ENCODE measurements around the gene TTC24.
"Not testable (repeated sequence)": the region's sequence is repeated elsewhere in the genome, so short reads cannot be mapped to it uniquely, and the experiment has no call there.

The TTC24 gene

DNA sequence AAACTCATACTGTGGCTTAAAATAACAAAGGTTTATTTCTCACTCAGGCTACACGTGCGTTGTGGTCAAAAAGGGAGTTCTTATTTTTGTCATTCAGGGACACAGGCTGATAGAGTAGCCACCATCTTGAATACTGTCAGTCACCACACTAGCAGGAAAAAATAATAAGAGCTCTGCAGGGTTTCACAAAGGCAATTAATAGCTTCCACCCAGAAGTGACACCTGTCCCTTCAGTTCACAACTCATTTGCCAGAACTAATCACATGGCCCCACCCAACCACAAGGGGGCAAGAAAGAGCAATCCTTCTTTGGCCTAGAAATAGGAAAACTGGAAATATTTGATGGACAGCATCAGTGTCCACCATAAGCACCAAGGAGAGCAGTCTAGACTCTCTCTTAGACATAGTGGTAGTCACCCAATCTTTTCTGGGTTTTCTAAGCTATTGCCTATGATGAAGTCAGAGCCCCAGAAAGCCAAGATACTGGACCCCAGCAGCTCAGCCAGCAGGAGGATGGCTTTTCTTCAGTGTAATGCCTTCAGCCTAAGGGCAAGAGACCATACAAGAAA lies 47.9 kb downstream of the TTC24 start:
- FAIRE-seq, result peak; percentile 72

DNA sequence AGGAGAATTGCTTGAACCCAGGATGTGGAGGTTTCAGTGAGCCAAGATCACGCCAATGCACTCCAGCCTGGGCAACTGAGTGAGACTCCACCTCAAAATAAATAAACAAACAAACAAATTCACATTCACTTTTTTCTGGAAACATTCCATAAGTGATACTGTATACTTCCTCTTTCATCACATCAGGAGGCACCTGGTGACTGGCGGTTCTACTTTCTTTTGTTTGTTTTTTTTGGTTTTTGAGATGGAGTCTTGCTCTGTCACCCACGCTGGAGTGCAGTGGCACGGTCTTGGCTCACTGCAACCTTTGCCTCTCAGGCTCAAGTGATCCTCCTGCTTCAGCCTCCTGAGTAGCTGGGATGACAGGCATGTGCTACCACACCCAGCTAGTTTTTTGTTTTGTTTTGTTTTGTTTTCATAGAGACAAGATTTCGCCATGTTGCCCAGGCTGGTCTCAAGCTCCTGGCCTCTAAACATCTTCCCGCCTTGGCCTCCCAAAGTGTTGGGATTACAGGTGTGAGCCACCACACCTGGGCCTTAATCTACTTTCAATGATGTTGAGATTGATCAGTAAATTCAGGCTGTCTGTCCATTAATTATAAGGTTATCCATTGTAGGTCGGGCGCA lies 50.4 kb downstream of the TTC24 start:
- no peak for FAIRE-seq

More for the DNA sequence above, 47.9 kb downstream of the TTC24 start:
- no peak for DNase-seq (ENCODE audit: extremely low spot score, insufficient read length, low read depth)

DNA sequence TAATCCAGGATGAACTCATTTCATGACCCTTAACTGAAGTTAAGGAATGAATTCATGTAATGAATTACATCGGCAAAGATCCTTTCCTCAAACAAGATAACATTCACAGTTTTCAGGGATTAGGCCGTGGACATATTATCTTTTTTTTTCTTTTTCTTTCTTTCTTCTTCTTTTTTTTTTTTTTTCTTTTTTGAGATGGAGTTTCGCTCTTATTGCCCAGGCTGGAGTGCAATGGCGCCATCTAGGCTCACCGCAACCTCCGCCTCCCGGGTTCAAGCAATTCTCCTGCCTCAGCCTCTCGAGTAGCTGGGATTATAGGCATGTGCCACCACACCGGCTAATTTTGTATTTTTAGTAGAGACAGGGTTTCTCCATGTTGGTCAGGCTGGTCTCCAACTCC lies 51.6 kb downstream of the TTC24 start:
- not testable (repeated sequence) for DNase-seq (ENCODE audit: extremely low spot score, insufficient read length, low read depth); FAIRE-seq

More for the DNA sequence above, 50.4 kb downstream of the TTC24 start:
- DNase-seq (ENCODE audit: extremely low spot score, insufficient read length, low read depth), result no peak

DNA sequence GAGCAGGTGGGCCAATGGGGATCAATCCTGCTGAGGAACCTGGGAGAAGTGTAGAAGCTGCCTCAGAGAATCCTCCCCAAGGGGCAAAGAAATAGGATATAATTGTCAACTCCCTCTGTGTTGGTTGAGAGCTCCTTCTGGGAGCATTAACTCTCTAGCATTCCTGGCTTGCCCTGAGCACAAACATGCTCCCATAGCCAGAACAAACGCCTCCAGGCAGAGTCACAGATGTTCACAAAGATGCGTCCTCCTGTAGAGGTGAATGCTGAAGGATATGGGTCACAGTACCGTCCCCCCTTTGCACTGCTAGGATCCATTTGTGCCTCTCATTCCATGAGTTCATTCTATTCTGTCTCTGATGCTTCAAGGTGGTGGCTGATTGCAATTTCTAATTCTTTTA lies 52.8 kb downstream of the TTC24 start:
- FAIRE-seq, result no peak
- DNase-seq (ENCODE audit: extremely low spot score, insufficient read length, low read depth), result no peak

Data from GM18507 (cell line).